Glomerular visceral epithelial cell (primary cell): Measurements from ENCODE around the gene PALM2AKAP2.
A peak's percentile ranks its signal among the peaks of the same experiment; 100 is the strongest.
"Not testable (repeated sequence)": the region's sequence is repeated elsewhere in the genome, so short reads cannot be mapped to it uniquely, and the experiment has no call there.

Experiments
- DNase-seq: peaks from one replicate; pipeline ENCODE4 v3.0.0-alpha.2; 2016; ENCODE audit errors: extremely low spot score

PALM2AKAP2 gene

DNA sequence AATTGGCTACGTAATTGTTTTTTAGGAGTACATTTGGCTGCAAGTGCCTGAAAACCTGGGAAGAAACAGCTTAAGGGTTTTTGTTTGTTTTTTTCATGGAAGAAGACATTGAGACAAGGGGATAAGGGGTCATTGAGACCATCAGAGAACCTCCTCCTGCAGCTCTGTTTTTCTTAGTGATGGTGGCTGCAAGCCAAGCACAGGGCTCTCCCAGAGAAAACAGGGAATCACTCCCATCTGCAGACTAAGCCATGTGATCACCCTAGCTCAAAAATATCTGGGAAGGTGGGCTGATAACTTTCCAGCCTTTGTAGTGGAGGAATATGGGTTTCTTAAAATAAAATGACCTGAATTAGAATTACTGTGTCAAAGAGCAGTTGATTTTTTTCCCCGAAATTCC lies 25.1 kb downstream of the PALM2AKAP2 start:
- no peak for DNase-seq

DNA sequence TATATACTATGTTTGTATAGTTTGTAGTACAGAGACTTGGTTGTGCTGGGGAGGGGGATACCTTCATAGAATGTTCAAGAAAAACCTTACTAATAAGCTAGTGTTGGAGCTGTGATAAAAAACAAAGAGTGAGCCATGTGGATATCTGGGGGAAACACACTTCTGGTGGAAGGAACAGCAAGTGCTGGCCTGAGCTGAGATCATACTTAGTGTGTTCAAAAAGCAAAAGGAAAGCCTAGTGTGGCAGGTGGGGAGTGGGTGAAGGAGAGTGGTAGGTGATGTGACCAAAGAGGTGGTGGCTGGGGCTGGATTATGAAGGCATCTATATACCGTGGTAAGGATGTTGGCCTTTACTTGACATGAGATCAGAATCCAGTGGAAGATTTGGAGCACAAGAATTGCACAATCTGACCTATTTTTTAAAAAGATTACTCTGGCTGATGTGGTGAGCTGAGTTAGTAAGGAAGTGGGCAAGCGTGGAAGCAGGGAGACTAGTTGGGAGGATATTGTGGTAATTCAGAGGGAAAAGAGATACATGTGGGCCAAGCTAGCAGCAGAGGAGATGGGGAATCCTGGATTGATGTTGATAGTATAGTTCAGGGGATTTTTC lies 26.6 kb downstream of the PALM2AKAP2 start:
- DNase-seq, result peak; percentile 37

DNA sequence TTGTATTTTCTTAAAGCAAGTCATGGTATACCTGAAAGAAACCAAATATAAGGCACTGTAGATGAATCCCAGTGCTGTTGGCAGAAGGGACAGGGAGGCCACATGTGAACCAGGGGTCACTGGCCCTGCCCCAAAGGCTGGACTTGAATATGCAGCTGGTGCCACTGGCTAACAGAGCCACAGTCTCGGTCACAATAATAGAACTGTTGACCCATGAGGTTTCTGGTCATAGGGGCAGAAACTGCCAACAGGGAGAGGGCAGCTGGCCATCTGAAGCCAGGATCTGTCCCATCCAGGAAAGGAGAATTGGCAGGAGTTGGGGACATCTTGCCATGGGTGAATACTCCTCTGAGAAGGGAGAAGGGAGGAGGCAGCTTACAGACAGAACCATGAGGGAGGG lies 31.9 kb downstream of the PALM2AKAP2 start:
- DNase-seq, result no peak

DNA sequence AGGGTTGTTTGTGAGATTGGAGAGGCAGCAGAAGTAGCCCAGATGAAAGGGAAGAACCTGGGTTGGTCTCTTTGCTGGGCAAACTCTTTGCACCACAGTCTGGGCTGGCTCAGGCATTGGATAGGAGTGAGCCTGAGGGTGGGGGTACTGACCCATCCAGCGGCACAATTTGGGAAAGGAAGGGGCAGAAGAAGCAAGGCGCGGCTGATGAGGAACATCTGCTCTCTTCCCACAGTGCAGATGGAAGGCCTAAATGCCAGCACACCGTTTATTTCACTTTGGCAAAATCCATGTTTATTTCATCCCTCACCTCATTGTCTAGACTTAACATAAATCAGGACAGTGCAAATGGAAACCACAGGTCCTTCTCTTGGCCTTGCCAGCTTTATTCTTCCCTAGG lies 32.3 kb downstream of the PALM2AKAP2 start:
- no peak for DNase-seq

DNA sequence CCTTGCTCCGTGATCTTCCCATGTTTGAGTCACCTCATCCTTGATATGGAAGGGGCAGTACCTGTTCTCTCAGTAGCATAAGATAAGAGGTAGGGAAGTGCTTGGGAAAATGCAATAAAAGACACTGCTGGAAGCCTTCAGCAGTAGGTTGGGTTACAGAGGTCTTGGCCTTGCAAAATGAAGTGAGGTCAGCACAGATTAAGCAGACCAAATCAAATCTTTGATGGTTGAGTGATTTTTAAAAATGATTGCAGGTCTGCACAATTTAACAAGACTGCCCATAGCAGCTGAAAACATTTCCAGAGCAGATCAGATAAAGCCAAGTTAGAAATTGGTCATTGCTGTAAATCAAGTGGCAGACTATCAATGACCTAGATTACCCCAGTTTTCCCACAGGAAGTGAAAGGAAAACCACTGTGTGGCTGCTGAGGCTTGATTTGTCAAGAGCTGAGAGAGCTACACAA lies 32.9 kb downstream of the PALM2AKAP2 start:
- peak; percentile 77 for DNase-seq

DNA sequence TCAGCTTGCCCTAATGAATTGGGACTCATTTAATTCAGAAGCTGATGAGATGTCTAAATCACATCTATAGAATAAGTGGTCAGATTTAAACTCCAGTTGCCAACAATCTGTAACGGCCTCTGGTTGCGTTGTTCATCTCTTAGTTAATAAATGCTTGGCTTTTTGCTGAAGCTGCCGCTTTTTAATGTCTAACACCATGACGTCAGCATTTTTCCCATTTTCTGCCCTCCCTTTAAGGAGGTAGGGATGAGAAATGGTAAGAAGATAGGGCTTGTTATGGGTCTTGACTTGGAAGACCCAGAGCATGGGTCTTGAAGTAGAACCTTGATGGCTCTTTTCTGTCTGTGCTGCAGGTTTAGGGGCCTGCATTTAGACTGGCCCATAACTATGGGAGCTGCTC lies 33.3 kb downstream of the PALM2AKAP2 start:
- no peak for DNase-seq

DNA sequence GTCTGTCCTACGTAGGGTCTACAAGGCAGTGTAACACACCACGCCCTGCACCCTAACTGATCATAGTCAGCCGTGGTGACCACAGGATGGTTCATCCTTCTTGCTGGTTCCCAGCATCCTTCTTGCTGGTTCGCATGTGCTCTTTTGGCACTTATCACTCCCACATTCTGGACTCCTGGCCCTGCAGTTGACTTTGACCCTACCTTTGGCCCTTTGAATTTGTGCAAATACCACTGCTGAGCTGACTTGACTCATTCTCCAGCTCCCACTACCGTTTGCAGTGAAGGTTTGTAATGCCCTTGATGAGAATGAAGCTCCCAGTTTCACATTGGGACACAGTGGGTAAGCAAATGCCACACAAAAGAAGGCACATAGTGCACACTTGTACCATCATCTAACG lies 33.8 kb downstream of the PALM2AKAP2 start:
- no peak for DNase-seq

DNA sequence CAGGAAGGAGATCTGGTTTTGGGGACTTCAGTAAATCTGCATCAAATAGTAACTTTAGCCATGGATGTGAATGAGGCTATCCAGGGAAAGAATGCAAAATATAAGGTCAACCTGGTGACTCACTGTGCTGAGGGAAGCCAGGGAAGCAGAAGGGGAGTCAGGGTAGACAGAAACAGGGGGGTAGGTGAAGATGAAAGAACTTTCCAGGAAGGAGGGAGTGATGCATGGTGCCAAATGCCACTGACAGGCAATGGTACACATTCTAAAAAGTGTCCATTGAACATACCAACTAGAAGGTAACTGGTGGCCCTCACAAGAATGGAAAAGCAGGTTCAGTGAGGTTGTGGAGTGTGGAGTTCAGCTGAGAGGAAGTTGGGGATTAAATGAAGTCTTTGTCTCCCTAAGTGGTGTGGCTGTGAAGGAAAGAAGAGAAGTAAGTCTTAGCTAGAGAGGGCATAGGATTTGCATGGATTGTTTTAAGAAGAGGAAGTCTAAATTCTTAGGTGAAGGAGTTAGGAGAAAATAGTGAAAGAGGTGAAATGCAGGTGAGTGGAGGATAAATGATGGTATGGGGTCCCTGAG lies 35.5 kb downstream of the PALM2AKAP2 start:
- peak; percentile 68 for DNase-seq

DNA sequence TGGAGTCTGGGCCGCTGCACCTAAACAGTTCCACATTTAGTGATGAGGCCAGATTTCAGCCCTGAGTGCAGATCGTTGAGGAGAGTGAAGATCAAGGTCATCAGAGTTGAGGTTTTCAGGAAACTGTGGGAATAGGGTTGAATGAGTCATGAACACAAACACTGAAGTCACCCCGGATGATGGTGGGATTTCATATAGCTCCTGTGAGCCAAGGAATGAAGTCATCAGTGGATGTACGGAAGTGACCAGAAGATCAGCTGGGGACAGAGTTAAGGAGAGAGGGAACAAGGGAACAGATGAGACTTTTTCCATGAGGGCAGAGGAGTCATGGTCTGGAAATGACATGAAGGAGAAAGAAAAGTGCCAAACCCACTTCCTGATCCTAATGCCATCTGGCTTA lies 36.5 kb downstream of the PALM2AKAP2 start:
- DNase-seq, result peak; percentile 98

DNA sequence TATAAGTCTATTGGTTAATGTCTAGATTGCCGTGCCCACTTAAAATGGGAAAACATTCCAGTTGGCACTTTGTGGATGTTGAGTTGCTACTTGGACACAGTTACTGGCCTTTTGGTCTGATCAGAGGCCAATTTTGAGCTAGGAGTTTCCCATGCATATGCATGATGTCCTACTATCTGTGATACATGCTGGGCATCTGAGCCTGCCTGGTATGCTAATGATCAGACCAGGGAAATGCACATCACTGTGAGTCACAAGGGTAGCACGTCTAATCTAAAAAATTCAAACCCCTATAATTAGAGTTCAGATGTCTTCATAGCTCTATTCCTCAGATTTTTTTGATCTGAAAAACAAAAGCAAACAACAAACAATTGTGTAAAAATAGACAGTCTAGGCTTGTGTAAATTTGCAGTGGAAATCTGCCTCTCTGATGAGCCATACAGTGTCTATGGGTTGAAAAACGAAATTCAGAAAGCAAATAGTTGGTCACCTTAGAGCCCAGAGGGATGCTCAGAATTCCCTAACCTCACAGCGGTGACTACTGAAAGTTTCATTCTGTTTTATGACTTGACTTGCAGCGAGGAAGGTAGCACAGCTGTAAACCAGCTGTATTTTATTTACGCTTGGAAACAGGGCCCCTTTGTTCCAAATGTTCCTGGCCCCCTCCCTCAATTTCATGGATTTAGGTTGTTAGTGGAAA lies 37.3 kb downstream of the PALM2AKAP2 start:
- peak; percentile 66 for DNase-seq

DNA sequence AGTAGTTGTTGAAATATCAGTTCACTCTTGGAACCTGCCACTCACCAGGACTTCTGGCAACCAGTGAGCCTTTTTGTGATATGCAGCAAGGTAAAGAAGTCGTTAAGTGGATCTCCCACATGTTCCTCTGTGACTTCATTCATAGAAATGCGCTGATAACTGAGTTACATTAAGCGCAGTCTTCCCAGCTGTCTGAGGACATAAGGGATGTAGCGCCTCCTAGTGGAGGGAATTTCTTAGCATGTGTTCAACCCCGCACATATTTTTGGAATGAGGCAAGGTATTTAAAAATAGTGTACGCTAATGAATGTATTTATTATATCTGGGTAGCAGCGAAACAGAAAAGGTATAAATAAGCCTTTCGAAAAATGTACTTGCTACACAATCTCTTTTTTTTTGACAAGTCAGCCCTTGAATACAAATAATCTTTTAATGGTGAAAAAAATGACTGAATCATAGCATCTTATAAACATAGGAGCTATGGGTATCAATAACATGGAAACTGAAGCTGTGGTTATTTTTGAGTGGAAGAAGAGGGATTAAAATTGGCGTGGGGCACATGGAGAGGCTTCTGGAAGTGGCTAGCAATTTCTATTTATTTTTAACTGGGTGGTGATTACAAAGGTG lies 38.0 kb downstream of the PALM2AKAP2 start:
- DNase-seq, result peak; percentile 95

DNA sequence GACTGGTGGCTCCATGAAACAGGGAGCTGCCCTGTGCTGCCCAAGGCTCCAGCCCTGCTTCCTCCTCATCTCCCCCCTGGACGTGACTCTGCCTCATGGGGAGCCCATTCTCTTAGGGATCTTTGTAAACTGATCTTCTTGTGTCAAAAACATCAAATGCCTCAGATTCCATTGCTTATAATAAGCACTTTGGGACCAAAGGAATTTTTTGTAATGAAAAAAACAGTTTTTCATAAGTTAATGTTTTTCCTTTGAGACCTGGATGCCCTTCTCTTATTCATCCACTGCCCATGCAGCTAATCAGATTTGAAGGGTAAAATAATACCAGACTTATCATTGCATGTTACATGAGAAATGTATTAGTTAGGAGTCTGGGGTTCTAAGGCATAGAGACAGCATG lies 41.7 kb downstream of the PALM2AKAP2 start:
- peak; percentile 31 for DNase-seq

DNA sequence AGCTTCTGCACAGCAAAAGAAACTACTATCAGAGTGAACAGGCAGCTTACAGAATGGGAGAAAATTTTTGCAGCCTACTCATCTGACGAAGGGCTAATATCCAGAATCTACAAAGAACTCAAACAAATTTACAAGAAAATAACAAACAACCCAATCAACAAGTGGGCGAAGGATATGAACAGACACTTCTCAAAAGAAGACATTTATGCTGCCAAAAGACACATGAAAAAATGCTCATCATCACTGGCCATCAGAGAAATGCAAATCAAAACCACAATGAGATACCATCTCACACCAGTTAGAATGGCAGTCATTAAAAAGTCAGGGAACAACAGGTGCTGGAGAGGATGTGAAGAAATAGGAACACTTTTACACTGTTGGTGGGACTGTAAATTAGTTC lies 45.4 kb downstream of the PALM2AKAP2 start:
- DNase-seq, result not testable (repeated sequence)

DNA sequence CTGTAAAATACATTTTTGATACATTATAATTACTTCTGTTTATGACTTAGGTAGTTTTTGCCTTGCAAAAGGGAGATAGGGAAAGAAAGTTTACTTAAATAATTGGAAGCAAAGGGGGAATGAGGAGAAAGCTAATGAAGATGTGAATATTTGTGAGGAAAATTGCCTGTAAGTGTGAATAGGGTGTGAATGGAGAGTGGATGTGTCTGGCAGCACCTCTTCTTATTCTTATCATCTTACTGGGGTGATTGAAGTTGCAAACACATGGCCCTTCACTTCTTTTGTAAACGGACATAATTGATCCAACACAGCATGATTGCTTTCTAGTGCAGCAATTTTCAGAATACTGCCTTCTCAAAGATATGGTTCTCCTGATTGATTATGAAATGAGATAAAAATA lies 46.6 kb downstream of the PALM2AKAP2 start:
- no peak for DNase-seq

DNA sequence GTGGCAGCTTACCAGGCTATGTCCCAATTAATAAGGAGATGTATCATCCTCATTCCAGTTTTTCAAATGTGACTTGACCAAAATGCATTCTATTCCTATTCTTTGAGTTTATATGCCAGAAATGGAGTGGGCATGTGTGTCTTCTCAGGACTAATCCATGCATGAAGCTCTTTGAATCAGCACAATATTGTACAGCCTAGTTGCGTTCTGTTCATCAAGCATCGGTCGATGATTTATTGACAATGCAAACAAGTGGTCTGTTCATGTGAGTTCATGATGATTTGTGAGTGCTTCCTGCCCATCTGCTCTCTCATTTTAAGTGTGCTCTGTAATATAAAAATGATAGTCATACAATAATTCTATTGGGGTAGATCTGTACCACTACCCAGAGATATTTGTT lies 48.3 kb downstream of the PALM2AKAP2 start:
- no peak for DNase-seq
